Prostate gland (tissue), 2 donors: ENCODE results near the gene ANGPT4. TPM values are rescaled to one million over a fixed set of nuclear protein-coding genes. Genes with fewer than 3 reads are reported as not detected.

Experiments used
- DNase-seq: peaks from one replicate; pipeline ENCODE4 v3.0.0-alpha.2; 2019; ENCODE audit warnings: low spot score
- H3K27ac ChIP-seq, 2 donors: fragments of 200-600 bp; sonication (generic); 2 replicates each; pipeline ENCODE4 v1.5.1; 2017 to 2019
- H3K27me3 ChIP-seq: fragments of 200-600 bp; sonication (generic); replicated peaks from 2 replicates; pipeline ENCODE4 v1.5.1; 2019; ENCODE audit not compliant: insufficient read depth
- H3K36me3 ChIP-seq, 2 donors: fragments of 200-600 bp; sonication (generic); 1 replicate in 1 of 2; 2 replicates in 1 of 2; pipeline versions ENCODE4 v1.5.1 to v1.8.1; 2017 to 2019
- H3K4me1 ChIP-seq: fragments of 200-600 bp; sonication (generic); replicated peaks from 2 replicates; pipeline ENCODE4 v1.5.1; 2019
- H3K4me3 ChIP-seq, 2 donors: fragments of 200-600 bp; sonication (generic); 2 replicates each; pipeline ENCODE4 v1.5.1; 2017 to 2019
- H3K9me3 ChIP-seq: fragments of 200-600 bp; sonication (generic); 2 replicates; pipeline ENCODE4 v1.5.1; 2017
- CTCF ChIP-seq, 4 experiments: fragments of 200-600 bp in 2 of 4; fragments of 450-650 bp in 2 of 4; sonication (generic) in 2 of 4; IDR thresholded peaks; 1 replicate in 3 of 4; 2 replicates in 1 of 4; pipeline ENCODE4 v1.5.1; 2016 to 2019; ENCODE audit warnings: antibody characterized with exemption in 4 of 4, mild to moderate bottlenecking in 2 of 4, moderate library complexity in 2 of 4
- POLR2A ChIP-seq: fragments of 450-650 bp; IDR thresholded peaks from one replicate; pipeline ENCODE4 v1.6.1; 2016; ENCODE audit warnings: antibody characterized with exemption, mild to moderate bottlenecking
- POLR2AphosphoS5 ChIP-seq: sonication (generic); formaldehyde crosslinking; IDR thresholded peaks from one replicate; pipeline ENCODE4 v1.6.1; 2017; ENCODE audit warnings: antibody characterized with exemption
- WGBS: methylation state at CpG from one replicate; pipeline ENCODE4 v1.1.5; 2018; 5-methylcytosine and 5-hydroxymethylcytosine counted together
- intact Hi-C: fragments of 100-400 bp; cut with DNase I; formaldehyde crosslinking; loops from one replicate; pipeline ENCODE4 v1.14.2; 2022
- total RNA-seq, 2 donors: library from RNA; depleted of rRNA; stranded (reverse); fragments of >200 nt; gene quantifications; one replicate each; pipeline ENCODE4 v1.1.0, GENCODE V29; 2016

ANGPT4 gene
- total RNA-seq, 2 donors from 2014 or later, result 0.27 to 1.2 TPM

- no peaks in the 10 kb centered on the region for H3K36me3 ChIP-seq
- intact Hi-C loops, result no loop called here
Measured at GRCh38 chr20:879626-880025, 36.5 kb downstream of the ANGPT4 start.

DNA sequence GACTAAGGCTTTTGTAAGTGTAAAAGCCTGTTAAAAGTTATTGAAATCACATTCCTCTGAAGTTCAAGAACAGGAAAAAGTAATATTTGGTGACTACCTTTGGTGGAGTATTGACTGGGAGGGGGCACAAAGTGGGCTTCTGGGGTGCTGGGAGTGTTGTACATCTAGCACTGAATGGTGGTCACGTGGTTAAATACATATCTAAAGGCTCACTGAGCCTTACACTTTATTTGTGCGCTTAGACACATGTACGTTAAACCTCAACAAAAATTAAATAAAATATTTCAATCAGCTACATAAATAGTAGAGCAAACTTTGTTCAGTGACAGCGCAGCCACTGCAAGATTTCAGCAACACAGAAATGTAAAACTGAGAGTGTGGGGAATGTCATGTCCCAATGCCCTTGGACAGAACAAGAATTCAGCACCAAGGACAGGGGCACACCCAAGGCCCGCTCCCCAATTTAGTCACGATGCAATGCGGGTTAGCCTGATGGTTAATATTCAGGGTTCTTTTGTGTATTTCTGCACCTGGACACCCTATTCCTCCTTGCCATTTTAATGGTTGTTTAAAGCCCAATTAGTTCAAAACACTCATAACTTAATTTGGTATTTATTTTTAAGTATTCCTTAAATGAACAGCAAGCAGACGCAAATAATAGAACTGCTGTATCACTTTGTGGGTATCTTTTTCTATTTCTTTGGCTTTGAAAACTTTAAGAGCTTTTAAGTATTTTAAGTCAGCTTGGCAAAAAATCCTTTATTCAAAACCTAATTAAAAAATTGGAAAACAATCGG is 37.4 kb downstream of the ANGPT4 start:
- TF ChIP-seq POLR2A (no peak), CTCF (IDR thresholded peaks at IDR 0.05) (no peak), POLR2AphosphoS5 (no peak)
- Histone ChIP-seq H3K36me3 (no peaks in the 10 kb centered on the region), H3K27me3 (no peaks in the 10 kb centered on the region), H3K4me1 (no peaks in the 10 kb centered on the region), H3K27ac (no peak overlapping the region), H3K9me3 (no peaks in the 10 kb centered on the region), H3K4me3 (no peak overlapping the region)
- WGBS, result 46% methylated on average over 9 of the region's 9 CpGs
- intact Hi-C loops, result no loop called here
- DNase-seq, result no peak

More at GRCh38 chr20:879626-880025, 36.5 kb downstream of the ANGPT4 start:
- no peak overlapping the region for H3K27ac ChIP-seq
- WGBS, result 60% methylated on average over 4 of the region's 4 CpGs
- no peaks in the 10 kb centered on the region for H3K4me1 ChIP-seq
- H3K9me3 ChIP-seq, result no peaks in the 10 kb centered on the region
- DNase-seq, result no peak
- no peak overlapping the region for H3K4me3 ChIP-seq
- H3K27me3 ChIP-seq, result no peaks in the 10 kb centered on the region
- no peak for TF ChIP-seq POLR2A
- no peak for TF ChIP-seq POLR2AphosphoS5
- TF ChIP-seq CTCF (IDR thresholded peaks at IDR 0.05), result no peak

GRCh38 chr20:877814-878213 is 38.3 kb downstream of the ANGPT4 start:
- intact Hi-C loops, result no loop called here
- no peak for TF ChIP-seq CTCF (IDR thresholded peaks at IDR 0.05)
- Histone ChIP-seq H3K27ac (no peak overlapping the region), H3K36me3 (no peaks in the 10 kb centered on the region), H3K27me3 (no peaks in the 10 kb centered on the region), H3K4me1 (no peaks in the 10 kb centered on the region), H3K4me3 (no peak overlapping the region), H3K9me3 (no peaks in the 10 kb centered on the region)
- WGBS, result 93% methylated on average over 7 of the region's 7 CpGs
- DNase-seq, result no peak

GRCh38 chr20:875115-875514 is 41.0 kb downstream of the ANGPT4 start:
- H3K4me3 ChIP-seq, result no peak overlapping the region
- no peaks in the 10 kb centered on the region for H3K4me1 ChIP-seq
- no peak for DNase-seq
- H3K27ac ChIP-seq, result no peak overlapping the region
- intact Hi-C loops, result no loop called here
- H3K36me3 ChIP-seq, result no peaks in the 10 kb centered on the region
- WGBS, result 77% methylated on average over 4 of the region's 4 CpGs
- no peaks in the 10 kb centered on the region for H3K9me3 ChIP-seq
- no peaks in the 10 kb centered on the region for H3K27me3 ChIP-seq
- TF ChIP-seq POLR2A (no peak), POLR2AphosphoS5 (no peak), CTCF (IDR thresholded peaks at IDR 0.05) (no peak)
